A549 (cell line): Measurements from ENCODE around the gene MMD. TPM values are rescaled to one million over a fixed set of nuclear protein-coding genes. Genes with fewer than 3 reads are reported as not detected.

Experiments used
- ATAC-seq, 2 experiments: fragments of 200-7000 bp in 1 of 2; fragments of >200 bp in 1 of 2; cut with Nextera tagmentation in 1 of 2; cut with Tn5 transposase in 1 of 2; 3 replicates each; pipeline versions ENCODE4 v1.8.0 to v1.9.1; 2018 to 2020; ENCODE audit warnings: mild to moderate bottlenecking in 1 of 2, moderate library complexity in 1 of 2
- CTCF ChIA-PET: fragments of 300-600 bp; sonication (Branson Sonifier 250); formaldehyde crosslinking; extraction: SDS; loops from one replicate; lab custom pipeline; 2021; ENCODE audit warnings: antibody characterized with exemption, inconsistent platforms; lab: Yijun Ruan, JAX
- POLR2A ChIA-PET: fragments of 350-600 bp; formaldehyde crosslinking; extraction: SDS; loops from one replicate; lab custom pipeline; 2021; ENCODE audit warnings: antibody characterized with exemption, inconsistent platforms; lab: Yijun Ruan, JAX
- DNase-seq, 2 experiments: peaks; one replicate each; pipeline versions ENCODE4 v3.0.0 to v3.0.0-alpha.2; 2011 to 2016; ENCODE audit warnings: low read depth in 1 of 2, low spot score in 1 of 2
- FAIRE-seq: peaks from 2 replicates; lab custom pipeline; 2011; peaks lifted over from hg19 to GRCh38; lab: Jason Lieb, UNC
- H3K27ac ChIP-seq, 2 experiments: fragments of >200 bp; sonication (Bioruptor Twin); formaldehyde crosslinking; 3 replicates each; pipeline ENCODE4 v1.5.1; 2016 to 2017
- H3K4me1 ChIP-seq: fragments of >200 bp; sonication (Bioruptor Twin); formaldehyde crosslinking; 3 replicates; pipeline ENCODE4 v1.6.1; 2016
- H3K4me2 ChIP-seq: fragments of >200 bp; sonication (Bioruptor Twin); formaldehyde crosslinking; 3 replicates; pipeline ENCODE4 v1.6.1; 2016
- H3K4me3 ChIP-seq: fragments of >200 bp; sonication (Bioruptor Twin); formaldehyde crosslinking; 3 replicates; pipeline ENCODE4 v1.5.1; 2016
- H3K9me3 ChIP-seq: fragments of >200 bp; sonication (Bioruptor Twin); formaldehyde crosslinking; 3 replicates; pipeline ENCODE4 v1.6.1; 2016
- BHLHE40 ChIP-seq: IDR thresholded peaks from 2 replicates; pipeline ENCODE4 v1.6.1; 2012; ENCODE audit warnings: low read depth, low read length, inconsistent platforms
- CBX8 ChIP-seq: fragments of 200-600 bp; sonication (generic); IDR thresholded peaks from 2 replicates; pipeline ENCODE4 v1.6.1; 2016
- CHD2 ChIP-seq: fragments of 150-350 bp; IDR thresholded peaks from 2 replicates; pipeline ENCODE4 v1.6.1; 2014; ENCODE audit warnings: low read length; ENCODE audit not compliant: partially characterized antibody
- CHD4 ChIP-seq: fragments of 200-600 bp; sonication (generic); IDR thresholded peaks from 2 replicates; pipeline ENCODE4 v1.6.1; 2016; ENCODE audit warnings: antibody characterized with exemption, mild to moderate bottlenecking, borderline replicate concordance
- ELK1 ChIP-seq: fragments of 150-350 bp; IDR thresholded peaks from 2 replicates; pipeline ENCODE4 v1.6.1; 2014; ENCODE audit warnings: low read depth, mild to moderate bottlenecking, low read length
- FOSB ChIP-seq: fragments of 250-450 bp; sonication (Bioruptor Pico); IDR thresholded peaks from 2 replicates; pipeline ENCODE4 v1.5.0; 2020; ENCODE audit warnings: mild to moderate bottlenecking, moderate library complexity
- FOSL2 ChIP-seq, 2 experiments: fragments of 450-650 bp in 1 of 2; fragments of >200 bp in 1 of 2; sonication (Bioruptor Twin) in 1 of 2; formaldehyde crosslinking; IDR thresholded peaks; 2 replicates each; pipeline versions ENCODE4 v1.5.0 to v1.6.1; 2016 to 2020; ENCODE audit warnings: mild to moderate bottlenecking in 1 of 2, moderate library complexity in 1 of 2
- HEYL ChIP-seq: fragments of 250-450 bp; sonication (Bioruptor Pico); IDR thresholded peaks from 2 replicates; pipeline ENCODE4 v1.8.0; 2021; ENCODE audit warnings: mild to moderate bottlenecking, moderate library complexity
- HOXA7 ChIP-seq: fragments of 250-450 bp; sonication (Bioruptor Pico); IDR thresholded peaks from 2 replicates; pipeline ENCODE4 v1.5.0; 2020; ENCODE audit warnings: mild to moderate bottlenecking, moderate library complexity
- HOXB5 ChIP-seq: fragments of 250-450 bp; sonication (Bioruptor Pico); IDR thresholded peaks from 2 replicates; pipeline ENCODE4 v1.5.0; 2020; ENCODE audit warnings: mild to moderate bottlenecking, moderate library complexity
- JUN ChIP-seq, 2 experiments: fragments of >200 bp; sonication (Bioruptor Twin); formaldehyde crosslinking; IDR thresholded peaks; 2 replicates in 1 of 2; 3 replicates in 1 of 2; pipeline ENCODE4 v1.6.1; 2016 to 2017
- JUNB ChIP-seq: fragments of >200 bp; sonication (Bioruptor Twin); formaldehyde crosslinking; IDR thresholded peaks from 2 replicates; pipeline ENCODE4 v1.6.1; 2016
- MYC ChIP-seq: IDR thresholded peaks from 2 replicates; pipeline ENCODE4 v1.6.1; 2012; ENCODE audit warnings: mild to moderate bottlenecking, inconsistent platforms, low read length, improper control_type of control experiment, borderline replicate concordance
- NFE2L2 ChIP-seq: fragments of 150-350 bp; conservative IDR thresholded peaks from 2 replicates; pipeline ENCODE4 v1.6.1; 2014; ENCODE audit warnings: low read length
- NPAS2 ChIP-seq: fragments of 250-450 bp; sonication (Bioruptor Pico); IDR thresholded peaks from 2 replicates; pipeline ENCODE4 v1.8.0; 2022; ENCODE audit warnings: mild to moderate bottlenecking, moderate library complexity, borderline replicate concordance
- NR3C1 ChIP-seq: fragments of >200 bp; sonication (Bioruptor Twin); formaldehyde crosslinking; IDR thresholded peaks from 3 replicates; pipeline ENCODE4 v1.6.1; 2017
- PHF8 ChIP-seq: fragments of 200-600 bp; sonication (generic); IDR thresholded peaks from 2 replicates; pipeline ENCODE4 v1.6.1; 2016; ENCODE audit warnings: low read depth, mild to moderate bottlenecking, antibody characterized with exemption, moderate library complexity, borderline replicate concordance
- POLR2AphosphoS2 ChIP-seq: conservative IDR thresholded peaks from 2 replicates; pipeline ENCODE4 v1.6.1; 2012; ENCODE audit warnings: low read length, improper control_type of control experiment, inconsistent platforms
- RARB ChIP-seq: fragments of 250-450 bp; sonication (Bioruptor Pico); IDR thresholded peaks from 2 replicates; pipeline ENCODE4 v1.8.0; 2021; ENCODE audit warnings: mild to moderate bottlenecking, moderate library complexity
- RCOR1 ChIP-seq: fragments of 150-350 bp; IDR thresholded peaks from 2 replicates; pipeline ENCODE4 v1.6.1; 2014; ENCODE audit warnings: antibody characterized with exemption, low read length, low read depth
- REST ChIP-seq: fragments of 200-600 bp; sonication (generic); IDR thresholded peaks from 2 replicates; pipeline ENCODE4 v1.6.1; 2016; ENCODE audit warnings: antibody characterized with exemption, mild to moderate bottlenecking, moderate library complexity
- RNF2 ChIP-seq: fragments of 200-600 bp; sonication (generic); IDR thresholded peaks from 2 replicates; pipeline ENCODE4 v1.6.1; 2016; ENCODE audit warnings: low read depth, mild to moderate bottlenecking, antibody characterized with exemption, moderate library complexity, borderline replicate concordance
- ZC3H11A ChIP-seq: fragments of 450-650 bp; IDR thresholded peaks from 2 replicates; pipeline ENCODE4 v1.6.1; 2014; ENCODE audit warnings: antibody characterized with exemption, mild to moderate bottlenecking
- ZSCAN20 ChIP-seq: fragments of 250-450 bp; sonication (Bioruptor Pico); IDR thresholded peaks from 2 replicates; pipeline ENCODE4 v1.8.0; 2022; ENCODE audit warnings: mild to moderate bottlenecking, moderate library complexity
- WGBS: methylation state at CpG from one replicate; pipeline ENCODE4 v1.1.6; 2017; ENCODE audit errors: missing lambda C conversion rate; 5-methylcytosine and 5-hydroxymethylcytosine counted together
- polyA plus RNA-seq, 4 experiments: library from polyadenylated mRNA; depleted of rRNA in 3 of 4; stranded (reverse); fragments of >200 nt; fragmentation: RNase III in 1 of 4; extraction: RNeasy Plus Mini Kit Qiagen cat#74134 plus additional on column Dnase treatment in 1 of 4; gene quantifications; 2 replicates in 3 of 4; 3 replicates in 1 of 4; pipeline ENCODE4 v1.2.3, GENCODE V29; 2011 to 2017
- TF ChIP-seq, protein P1 (sequence below): IDR thresholded peaks from 2 replicates; pipeline ENCODE4 v1.6.1; 2012
- TF ChIP-seq, protein P2 (sequence below): IDR thresholded peaks from 2 replicates; pipeline ENCODE4 v1.6.1; 2012
- TF ChIP-seq, protein P3 (sequence below): fragments of >200 bp; sonication (Bioruptor Twin); formaldehyde crosslinking; IDR thresholded peaks from 3 replicates; pipeline ENCODE4 v1.6.1; 2016

The MMD gene
- polyA plus RNA-seq, 2 of the 4 experiments (the other 2 are of a cell fraction) = 22.5 to 54.7 TPM

DNA sequence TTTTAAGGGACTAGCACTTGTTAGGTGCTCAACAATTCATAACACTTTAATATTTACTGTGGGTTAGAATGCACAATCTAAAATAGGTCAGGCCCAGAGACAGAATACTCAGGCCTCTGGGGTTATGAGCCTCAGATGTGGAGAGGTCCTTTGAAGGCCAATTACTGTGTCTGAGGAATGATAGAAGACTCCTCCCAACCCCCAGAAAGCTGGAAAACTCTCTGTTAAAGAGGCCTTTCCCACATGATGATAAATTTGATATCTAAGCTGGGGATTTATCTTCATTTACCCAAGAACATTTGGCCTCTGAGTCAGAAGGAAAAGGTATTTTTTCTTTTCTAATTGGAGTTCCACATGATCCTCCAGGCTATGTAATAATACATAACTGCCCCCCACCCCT, 41.1 kb upstream of the MMD start:
- ChIA-PET POLR2A (no interaction called here), CTCF (interaction anchor here (0.8 to 1.3 kb wide), 3 partner anchors 16 to 51 kb away, joined by 3 to 4 read pairs (median 3); no protein-coding TSS in a partner anchor)
- Histone ChIP-seq H3K4me2 (peak overlapping the region; percentile 13; the same call in 1 of the 3 replicates), H3K27ac (peak overlapping the region; percentile 37 to 51; a peak in 4 of 6 replicates), H3K4me1 (peaks cover 28% of the 10 kb centered on the region), H3K9me3 (no peaks in the 10 kb centered on the region), H3K4me3 (no peak overlapping the region)
- FAIRE-seq = no peak
- no peak for ATAC-seq
- no peak for DNase-seq
- no peak for TF ChIP-seq POLR2AphosphoS2
- TF ChIP-seq CBX8 = no peak
- no peak for TF ChIP-seq HEYL
- no peak for TF ChIP-seq PHF8
- TF ChIP-seq NR3C1 = no peak
- TF ChIP-seq, protein P1, sequence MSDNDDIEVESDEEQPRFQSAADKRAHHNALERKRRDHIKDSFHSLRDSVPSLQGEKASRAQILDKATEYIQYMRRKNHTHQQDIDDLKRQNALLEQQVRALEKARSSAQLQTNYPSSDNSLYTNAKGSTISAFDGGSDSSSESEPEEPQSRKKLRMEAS = no peak
- TF ChIP-seq, protein P2, sequence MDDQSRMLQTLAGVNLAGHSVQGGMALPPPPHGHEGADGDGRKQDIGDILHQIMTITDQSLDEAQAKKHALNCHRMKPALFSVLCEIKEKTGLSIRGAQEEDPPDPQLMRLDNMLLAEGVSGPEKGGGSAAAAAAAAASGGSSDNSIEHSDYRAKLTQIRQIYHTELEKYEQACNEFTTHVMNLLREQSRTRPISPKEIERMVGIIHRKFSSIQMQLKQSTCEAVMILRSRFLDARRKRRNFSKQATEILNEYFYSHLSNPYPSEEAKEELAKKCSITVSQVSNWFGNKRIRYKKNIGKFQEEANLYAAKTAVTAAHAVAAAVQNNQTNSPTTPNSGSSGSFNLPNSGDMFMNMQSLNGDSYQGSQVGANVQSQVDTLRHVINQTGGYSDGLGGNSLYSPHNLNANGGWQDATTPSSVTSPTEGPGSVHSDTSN = no peak
- TF ChIP-seq BHLHE40 = no peak
- no peak for TF ChIP-seq NPAS2 (CRISPR knock-in tag)
- TF ChIP-seq CHD4 = no peak
- TF ChIP-seq HOXA7 (CRISPR knock-in tag) = no peak
- TF ChIP-seq REST = no peak
- no peak for TF ChIP-seq RARB (CRISPR knock-in tag)
- no peak for TF ChIP-seq NFE2L2

GRCh38 chr17:55462234-55462633, 40.6 kb upstream of the MMD start:
- POLR2A ChIA-PET = no interaction called here
- Histone ChIP-seq H3K4me1 (peaks cover 28% of the 10 kb centered on the region), H3K4me2 (no peak overlapping the region), H3K9me3 (no peaks in the 10 kb centered on the region), H3K4me3 (no peak overlapping the region), H3K27ac (peak overlapping the region; percentile 37 to 51; a peak in 4 of 6 replicates)
- WGBS = 90% methylated on average over 1 of the region's 1 CpG
- ATAC-seq = no peak
- FAIRE-seq = no peak
- CTCF ChIA-PET = interaction anchor here (1.2 to 1.3 kb wide), 2 partner anchors 19 to 52 kb away, joined by 3 to 4 read pairs; no protein-coding TSS in a partner anchor
- no peak for DNase-seq
- no peak for TF ChIP-seq RCOR1
- TF ChIP-seq, protein P3, sequence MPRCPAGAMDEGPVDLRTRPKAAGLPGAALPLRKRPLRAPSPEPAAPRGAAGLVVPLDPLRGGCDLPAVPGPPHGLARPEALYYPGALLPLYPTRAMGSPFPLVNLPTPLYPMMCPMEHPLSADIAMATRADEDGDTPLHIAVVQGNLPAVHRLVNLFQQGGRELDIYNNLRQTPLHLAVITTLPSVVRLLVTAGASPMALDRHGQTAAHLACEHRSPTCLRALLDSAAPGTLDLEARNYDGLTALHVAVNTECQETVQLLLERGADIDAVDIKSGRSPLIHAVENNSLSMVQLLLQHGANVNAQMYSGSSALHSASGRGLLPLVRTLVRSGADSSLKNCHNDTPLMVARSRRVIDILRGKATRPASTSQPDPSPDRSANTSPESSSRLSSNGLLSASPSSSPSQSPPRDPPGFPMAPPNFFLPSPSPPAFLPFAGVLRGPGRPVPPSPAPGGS = no peak

GRCh38 chr17:55458978-55459377, 37.3 kb upstream of the MMD start:
- ATAC-seq (peak in 1 of 2 experiments; percentile 3; a peak in 2 of 6 replicates), DNase-seq (peak in 1 of 2 experiments; percentile 61), FAIRE-seq (no peak)
- no peaks in the 10 kb centered on the region for H3K9me3 ChIP-seq
- H3K4me1 ChIP-seq = peaks cover 53% of the 10 kb centered on the region
- CTCF ChIA-PET = interaction anchor here (1.8 to 2.1 kb wide), 2 partner anchors 22 to 54 kb away, joined by 3 to 9 read pairs; no protein-coding TSS in a partner anchor
- H3K27ac ChIP-seq = peak overlapping the region; percentile 62 to 92; a peak in 5 of 6 replicates
- WGBS = 43% methylated on average over 7 of the region's 7 CpGs
- TF ChIP-seq ZSCAN20 (CRISPR knock-in tag) = no peak
- TF ChIP-seq JUN (IDR thresholded peaks at IDR 0.05) = no peak
- TF ChIP-seq ELK1 = no peak
- TF ChIP-seq ZC3H11A = no peak
- 0 out of 2 replicates have a peak, but pooled peaks have one; percentile 17 for TF ChIP-seq FOSL2 (IDR thresholded peaks at IDR 0.05)
- TF ChIP-seq FOSL2 (CRISPR knock-in tag; IDR thresholded peaks at IDR 0.05) = peak; percentile 86
- TF ChIP-seq NFE2L2 = no peak
- 0 out of 2 replicates have a peak, but pooled peaks have one; percentile 60 for TF ChIP-seq HOXB5 (CRISPR knock-in tag)
- no peak for TF ChIP-seq FOSB (CRISPR knock-in tag)
- no peak for TF ChIP-seq RNF2
- peak; percentile 41 for TF ChIP-seq CHD2
- TF ChIP-seq JUNB = peak; percentile 37; the same call in 1 of the 2 replicates
- no peak for TF ChIP-seq MYC
- H3K4me3 ChIP-seq = no peak overlapping the region
- peak overlapping the region; percentile 47 for H3K4me2 ChIP-seq
- POLR2A ChIA-PET = no interaction called here
